ENCODE results near the gene HOXD3.

The HOXD3 gene

GRCh38 chr2:176121190-176122051 is 35.7 kb upstream of the HOXD3 start:
- no peak for DNase-seq (ENCODE audit: low read depth)

- no peak for DNase-seq (ENCODE audit: low read depth)
Measured at GRCh38 chr2:176122052-176122682, 34.9 kb upstream of the HOXD3 start.

- no peak for DNase-seq (ENCODE audit: low read depth)
Measured at GRCh38 chr2:176122683-176123410, 34.3 kb upstream of the HOXD3 start, which contains the start of gene HOXD9. TSS of gene HOXD9 (plus strand) at chr2:176122719. CDS start at chr2:176122769, 50 bp downstream.

- no peak for DNase-seq (ENCODE audit: low read depth)
Measured at GRCh38 chr2:176123411-176124109, 33.5 kb upstream of the HOXD3 start.

GRCh38 chr2:176124110-176124946 is 32.8 kb upstream of the HOXD3 start:
- no peak for DNase-seq (ENCODE audit: low read depth)

GRCh38 chr2:176124947-176125771 is 31.9 kb upstream of the HOXD3 start:
- no peak for DNase-seq (ENCODE audit: low read depth)

GRCh38 chr2:176125772-176126054 is 31.4 kb upstream of the HOXD3 start:
- no peak for DNase-seq (ENCODE audit: low read depth)

GRCh38 chr2:176126929-176127773 is 30.0 kb upstream of the HOXD3 start:
- DNase-seq (ENCODE audit: low read depth): peak; percentile 8

GRCh38 chr2:176127774-176128072 is 29.4 kb upstream of the HOXD3 start:
- DNase-seq (ENCODE audit: low read depth): no peak

GRCh38 chr2:176128172-176128981 is 28.7 kb upstream of the HOXD3 start:
- DNase-seq (ENCODE audit: low read depth): no peak

GRCh38 chr2:176128982-176129796 is 27.9 kb upstream of the HOXD3 start, which contains the start of gene HOXD8:
TSS of gene HOXD8 (plus strand) at chr2:176129705. CDS start at chr2:176130367, 662 bp downstream.
- no peak for DNase-seq (ENCODE audit: low read depth)

GRCh38 chr2:176129813-176130146 is 27.3 kb upstream of the HOXD3 start:
- DNase-seq (ENCODE audit: low read depth): no peak

GRCh38 chr2:176130147-176130956 is 26.8 kb upstream of the HOXD3 start:
- no peak for DNase-seq (ENCODE audit: low read depth)

GRCh38 chr2:176130957-176131847 is 25.9 kb upstream of the HOXD3 start:
- DNase-seq (ENCODE audit: low read depth): no peak

GRCh38 chr2:176131848-176132158 is 25.3 kb upstream of the HOXD3 start:
- DNase-seq (ENCODE audit: low read depth): no peak
